GM12873 (cell line): ENCODE data around the gene FAM20A.

ENCODE experiments used
- TF ChIP-seq, protein P1 (sequence below): IDR thresholded peaks from 2 replicates; pipeline ENCODE4 v1.5.1; 2012; ENCODE audit warnings: low read depth, mild to moderate bottlenecking, moderate library complexity, low read length, control low read depth; ENCODE audit not compliant: insufficient read depth; ENCODE audit errors: missing control alignments

Gene FAM20A

DNA sequence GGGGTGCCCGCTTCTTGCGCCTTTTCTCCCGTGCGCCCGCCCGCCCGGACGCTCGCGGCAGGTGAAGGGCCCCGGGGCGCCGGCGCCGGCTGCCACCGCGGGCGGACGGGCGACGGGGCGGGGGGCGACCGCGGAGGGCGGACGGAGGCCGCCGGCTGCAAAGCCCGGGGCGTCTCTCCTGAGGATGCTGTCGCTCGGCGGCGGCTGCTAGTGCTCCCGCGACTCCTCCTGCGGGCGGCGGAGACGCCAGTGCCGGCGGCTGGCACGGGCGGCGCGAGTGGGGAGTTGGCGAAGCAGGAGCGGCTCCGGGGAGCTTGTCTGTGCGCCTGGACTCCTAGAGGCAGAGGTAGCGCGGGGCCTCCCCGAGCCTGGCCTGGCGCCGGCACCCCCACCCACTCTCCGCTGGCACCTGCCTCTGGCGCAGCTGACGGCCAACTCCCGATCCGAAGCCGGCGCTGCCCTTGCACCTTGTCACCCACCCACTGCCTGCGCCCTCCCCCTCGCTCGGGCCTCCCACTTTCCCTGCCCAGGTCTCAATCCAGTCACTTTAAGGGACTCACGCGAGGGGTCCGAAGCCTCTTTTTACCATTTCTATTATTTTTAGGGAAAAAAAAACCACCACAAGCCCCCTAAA is at the start of gene FAM20A:
TSS of gene FAM20A (minus strand) at position 437 of the 634 bp plus-strand sequence. CDS start 701 bp downstream, outside the sequence.
- TF ChIP-seq, protein P1, sequence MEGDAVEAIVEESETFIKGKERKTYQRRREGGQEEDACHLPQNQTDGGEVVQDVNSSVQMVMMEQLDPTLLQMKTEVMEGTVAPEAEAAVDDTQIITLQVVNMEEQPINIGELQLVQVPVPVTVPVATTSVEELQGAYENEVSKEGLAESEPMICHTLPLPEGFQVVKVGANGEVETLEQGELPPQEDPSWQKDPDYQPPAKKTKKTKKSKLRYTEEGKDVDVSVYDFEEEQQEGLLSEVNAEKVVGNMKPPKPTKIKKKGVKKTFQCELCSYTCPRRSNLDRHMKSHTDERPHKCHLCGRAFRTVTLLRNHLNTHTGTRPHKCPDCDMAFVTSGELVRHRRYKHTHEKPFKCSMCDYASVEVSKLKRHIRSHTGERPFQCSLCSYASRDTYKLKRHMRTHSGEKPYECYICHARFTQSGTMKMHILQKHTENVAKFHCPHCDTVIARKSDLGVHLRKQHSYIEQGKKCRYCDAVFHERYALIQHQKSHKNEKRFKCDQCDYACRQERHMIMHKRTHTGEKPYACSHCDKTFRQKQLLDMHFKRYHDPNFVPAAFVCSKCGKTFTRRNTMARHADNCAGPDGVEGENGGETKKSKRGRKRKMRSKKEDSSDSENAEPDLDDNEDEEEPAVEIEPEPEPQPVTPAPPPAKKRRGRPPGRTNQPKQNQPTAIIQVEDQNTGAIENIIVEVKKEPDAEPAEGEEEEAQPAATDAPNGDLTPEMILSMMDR = no peak

DNA sequence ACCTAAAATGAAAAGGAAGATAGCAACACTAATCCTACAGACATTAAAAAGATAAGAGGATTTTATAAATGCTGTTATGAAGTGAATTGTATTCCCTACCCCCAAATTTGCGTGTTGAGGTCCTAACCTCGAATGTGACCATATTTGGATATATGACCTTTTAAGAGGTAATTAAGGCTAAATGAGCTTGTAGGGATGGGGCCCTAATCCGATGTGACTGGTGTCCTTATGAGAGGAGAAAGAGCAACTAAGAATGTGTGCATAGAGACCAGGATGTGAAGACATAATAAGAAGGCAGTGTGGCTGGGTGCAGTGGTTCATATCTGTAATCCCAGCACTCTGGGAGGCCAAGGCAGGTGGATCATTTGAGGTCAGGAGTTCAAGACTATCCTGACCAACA is 48.2 kb upstream of the FAM20A start:
- TF ChIP-seq, protein P1 = no peak

DNA sequence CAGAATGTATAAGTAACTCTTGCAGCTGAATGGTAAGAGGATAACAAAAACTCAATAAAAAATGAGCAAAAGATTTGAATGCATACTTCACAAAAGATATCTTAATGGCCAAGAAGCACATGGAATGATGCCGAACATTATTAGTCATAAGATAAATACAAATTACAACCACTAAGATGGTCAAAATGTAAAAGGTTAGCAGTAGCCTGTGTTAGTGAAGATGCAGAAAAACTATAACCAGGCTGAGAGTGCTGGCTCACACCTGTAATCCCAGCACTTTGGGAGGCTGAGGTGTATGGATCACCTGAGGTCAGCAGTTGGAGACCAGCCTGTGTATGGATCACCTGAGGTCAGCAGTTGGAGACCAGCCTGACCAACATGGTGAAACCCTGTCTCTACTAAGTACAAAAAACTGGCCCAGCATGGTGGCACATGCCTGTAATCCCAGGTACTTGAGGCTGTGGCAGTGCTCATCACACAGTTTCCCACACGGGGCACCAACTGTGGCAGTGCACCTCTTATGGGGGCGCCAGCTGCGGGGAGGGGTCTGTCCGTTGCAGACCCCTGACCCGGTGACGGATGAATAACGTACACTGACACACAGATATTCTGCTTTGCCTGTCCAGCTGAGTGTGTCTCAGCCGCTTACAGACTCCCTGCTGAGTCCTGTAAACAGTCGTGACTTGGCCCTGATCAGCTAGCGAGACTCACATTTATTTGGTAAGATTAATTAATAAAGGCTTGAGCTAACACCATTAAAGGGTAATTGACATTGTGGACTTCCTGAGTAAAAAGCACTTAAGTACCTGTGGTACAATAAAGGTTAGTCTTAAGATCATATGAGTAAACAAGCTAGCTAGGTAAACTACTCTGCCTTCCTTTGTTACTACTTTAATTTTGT is 45.7 kb upstream of the FAM20A start:
- TF ChIP-seq, protein P1 = no peak

DNA sequence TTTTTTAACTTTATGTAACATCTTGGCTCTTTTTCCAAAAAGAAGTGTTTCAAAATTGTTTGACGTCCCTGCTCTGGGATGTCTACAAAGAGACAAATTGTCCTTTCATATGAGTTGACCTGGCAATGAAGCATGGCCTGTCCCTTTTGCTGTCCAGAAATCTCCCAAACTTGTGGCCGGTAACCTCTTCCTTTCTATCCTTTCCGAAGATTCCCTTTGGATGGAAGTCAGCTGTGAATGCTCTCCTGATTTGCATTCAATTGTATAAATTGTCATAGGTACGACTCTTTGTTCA is 40.9 kb upstream of the FAM20A start:
- TF ChIP-seq, protein P1 = no peak

DNA sequence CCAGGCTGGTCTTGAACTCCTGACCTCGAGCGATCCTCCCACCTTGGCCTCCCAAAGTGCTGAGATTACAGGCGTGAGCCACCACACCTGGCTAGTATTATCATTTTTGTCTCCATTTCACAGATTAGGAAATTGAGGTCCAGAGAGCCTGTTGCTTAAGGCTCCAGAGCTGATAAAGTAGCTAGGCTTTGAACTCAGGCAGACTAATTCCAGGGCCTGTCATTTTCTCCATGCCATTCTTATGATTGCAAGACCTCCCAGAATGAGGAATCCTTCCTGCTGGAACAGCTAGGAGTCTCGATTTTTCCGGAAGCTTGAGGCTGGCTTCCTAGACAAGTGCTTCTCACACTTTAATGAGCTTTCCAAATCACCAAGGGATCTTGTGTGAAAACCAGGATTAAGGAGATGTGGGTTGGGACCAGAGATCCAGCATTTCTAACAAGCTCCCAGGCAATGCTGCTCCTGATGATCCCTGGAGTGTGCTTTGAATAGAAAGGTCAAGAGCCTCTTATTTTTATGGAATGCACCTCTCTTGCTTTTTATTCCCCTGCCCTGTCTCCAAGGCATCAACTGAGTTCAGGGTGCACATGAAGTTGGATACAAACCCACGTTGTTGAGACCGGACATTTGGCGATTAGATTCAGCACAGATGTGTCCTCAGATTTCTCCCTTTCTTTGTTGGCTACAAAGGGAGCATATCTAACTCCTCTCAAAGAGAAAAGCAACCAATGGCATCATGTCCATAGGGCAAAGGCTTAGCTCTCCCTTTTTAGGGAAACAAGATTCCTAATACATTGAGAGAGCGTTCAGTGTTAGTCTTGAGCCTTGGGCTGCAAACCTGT is 40.3 kb upstream of the FAM20A start:
- TF ChIP-seq, protein P1 = no peak

DNA sequence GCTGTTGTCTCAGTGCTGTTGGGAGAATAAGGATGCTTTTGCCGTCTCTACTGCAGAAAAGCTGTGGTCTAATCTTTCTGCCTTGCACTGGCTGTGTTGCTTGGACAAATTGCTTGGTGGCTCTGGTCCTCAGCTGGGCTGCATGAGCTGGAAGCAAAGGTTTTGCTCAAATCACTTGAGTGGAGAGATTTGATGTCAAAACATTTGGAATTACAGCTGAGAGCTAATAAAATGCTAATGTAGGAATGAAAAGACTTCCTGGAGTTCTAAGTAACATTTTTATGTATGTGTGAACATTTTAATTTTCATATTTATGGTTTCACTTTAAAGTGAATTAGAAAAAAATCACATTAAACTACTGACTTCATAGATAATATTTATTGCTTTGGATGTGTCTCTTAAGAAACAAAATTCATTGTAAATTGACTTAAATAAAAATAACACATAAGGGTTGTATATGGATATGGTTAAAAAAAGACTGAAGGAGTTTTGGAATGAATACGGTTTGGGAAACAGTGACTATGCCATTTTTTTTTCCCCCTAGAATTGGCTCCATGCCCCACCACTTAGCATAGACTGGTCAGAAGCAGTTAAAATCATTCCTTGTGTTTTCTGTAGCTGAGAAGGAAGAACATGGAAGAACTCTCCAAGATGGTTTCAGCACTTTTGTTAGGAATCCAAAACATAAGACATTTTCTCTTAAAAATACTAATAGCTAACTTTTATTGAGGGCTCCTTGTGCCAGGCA is 39.2 kb upstream of the FAM20A start:
- TF ChIP-seq, protein P1 = no peak
